ENCODE results near the gene WDTC1. TPM values are rescaled to one million over a fixed set of nuclear protein-coding genes. Genes with fewer than 3 reads are reported as not detected.

WDTC1 gene
- total RNA-seq, 1 experiment from 2014 or later: 37.1 TPM

- Histone ChIP-seq H3K79me2 (ENCODE audit: low read depth) (peaks cover 4% of the 10 kb centered on the region), H3K27ac (no peak overlapping the region), H2AFZ (no peak overlapping the region), H3K4me3 (no peak overlapping the region), H3K27me3 (ENCODE audit: insufficient read depth, low read depth) (no peaks in the 10 kb centered on the region), H3K9me3 (ENCODE audit: insufficient read depth, low read depth) (no peaks in the 10 kb centered on the region), H3F3A (ENCODE audit: insufficient read depth, low read depth) (no peaks in the 10 kb centered on the region), H3K9me2 (ENCODE audit: insufficient read depth) (no peaks in the 10 kb centered on the region), H3K36me3 (ENCODE audit: low read depth) (no peaks in the 10 kb centered on the region; the same call in 1 of the 2 replicates), H3K4me1 (replicated peaks; ENCODE audit: insufficient read depth) (no peaks in the 10 kb centered on the region), H4K20me1 (ENCODE audit: insufficient read depth) (no peaks in the 10 kb centered on the region), H3K4me2 (no peak overlapping the region)
- POLR2A ChIA-PET (ENCODE audit: unreplicated experiment): interaction anchor here (0.7 kb wide), 1 partner anchor 328 kb away, joined by 3 read pairs; no protein-coding TSS in a partner anchor
- intact Hi-C loops (cut with micrococcal nuclease; ENCODE audit: unreplicated experiment): no loop called here
- CTCF ChIA-PET: no interaction called here
- TF ChIP-seq CTCF (conservative IDR thresholded peaks at IDR 0.05) (no peak), EZH2 (IDR thresholded peaks at IDR 0.05; ENCODE audit: low read depth) (no peak)
- no peak for DNase-seq
- BruUV-seq (replicated peaks): no TSS peak
Measured at GRCh38 chr1:27331426-27331825, 97.0 kb downstream of the WDTC1 start.

GRCh38 chr1:27331922-27332321, 97.5 kb downstream of the WDTC1 start:
- Histone ChIP-seq H3K27me3 (ENCODE audit: insufficient read depth, low read depth) (no peaks in the 10 kb centered on the region), H3K4me3 (no peak overlapping the region), H3K79me2 (ENCODE audit: low read depth) (peaks cover 2% of the 10 kb centered on the region; the same call in 1 of the 2 replicates), H4K20me1 (ENCODE audit: insufficient read depth) (no peaks in the 10 kb centered on the region), H3K4me1 (replicated peaks; ENCODE audit: insufficient read depth) (no peaks in the 10 kb centered on the region), H2AFZ (no peak overlapping the region), H3K27ac (no peak overlapping the region), H3K9me3 (ENCODE audit: insufficient read depth, low read depth) (no peaks in the 10 kb centered on the region), H3K36me3 (ENCODE audit: low read depth) (no peaks in the 10 kb centered on the region; the same call in 1 of the 2 replicates), H3F3A (ENCODE audit: insufficient read depth, low read depth) (no peaks in the 10 kb centered on the region), H3K9me2 (ENCODE audit: insufficient read depth) (no peaks in the 10 kb centered on the region), H3K4me2 (no peak overlapping the region)
- ChIA-PET CTCF (no interaction called here), POLR2A (ENCODE audit: unreplicated experiment) (interaction anchor here (0.5 to 0.7 kb wide), 2 partner anchors 329 to 450 kb away, joined by 3 to 7 read pairs; no protein-coding TSS in a partner anchor)
- DNase-seq: no peak
- TF ChIP-seq CTCF (conservative IDR thresholded peaks at IDR 0.05): no peak
- no peak for TF ChIP-seq EZH2 (IDR thresholded peaks at IDR 0.05; ENCODE audit: low read depth)
- BruUV-seq (replicated peaks): no TSS peak
- intact Hi-C loops (cut with micrococcal nuclease; ENCODE audit: unreplicated experiment): no loop called here

- no peak overlapping the region for H3K4me3 ChIP-seq
- DNase-seq: peak in 1 of 2 experiments; percentile 41
- H3K79me2 ChIP-seq (ENCODE audit: low read depth): no peaks in the 10 kb centered on the region
- H3K27me3 ChIP-seq (ENCODE audit: insufficient read depth, low read depth): no peaks in the 10 kb centered on the region
- no peak overlapping the region for H3K27ac ChIP-seq
- H3K4me1 ChIP-seq (replicated peaks; ENCODE audit: insufficient read depth): no peaks in the 10 kb centered on the region
- no peaks in the 10 kb centered on the region; the same call in 1 of the 2 replicates for H3K36me3 ChIP-seq (ENCODE audit: low read depth)
- H3F3A ChIP-seq (ENCODE audit: insufficient read depth, low read depth): no peaks in the 10 kb centered on the region
- CTCF ChIA-PET: interaction anchor here (0.5 to 0.7 kb wide), 4 partner anchors 20 to 435 kb away, joined by 3 to 4 read pairs (median 3); no protein-coding TSS in a partner anchor
- no peaks in the 10 kb centered on the region for H4K20me1 ChIP-seq (ENCODE audit: insufficient read depth)
- H3K9me2 ChIP-seq (ENCODE audit: insufficient read depth): no peaks in the 10 kb centered on the region
- peak; percentile 77 for TF ChIP-seq CTCF (conservative IDR thresholded peaks at IDR 0.05)
- no peak for TF ChIP-seq EZH2 (IDR thresholded peaks at IDR 0.05; ENCODE audit: low read depth)
- no peaks in the 10 kb centered on the region for H3K9me3 ChIP-seq (ENCODE audit: insufficient read depth, low read depth)
- no TSS peak for BruUV-seq (replicated peaks)
- POLR2A ChIA-PET (ENCODE audit: unreplicated experiment): interaction anchor here (0.5 kb wide), 1 partner anchor 449 kb away, joined by 7 read pairs; no protein-coding TSS in a partner anchor
- H2AFZ ChIP-seq: no peak overlapping the region
- H3K4me2 ChIP-seq: no peak overlapping the region
- intact Hi-C loops (cut with micrococcal nuclease; ENCODE audit: unreplicated experiment): no loop called here
Measured at GRCh38 chr1:27332536-27333281, 98.3 kb downstream of the WDTC1 start.
